Mammary epithelial cell (primary cell): ENCODE results near the gene ZNF248.

Source experiments
- CTCF ChIP-seq, 2 donors: IDR thresholded peaks in 1 of 2; conservative IDR thresholded peaks in 1 of 2; 2 replicates each; pipeline ENCODE4 v1.5.1; 2011 to 2012; ENCODE audit warnings: inconsistent platforms in 2 of 2, low read length in 2 of 2, mild to moderate bottlenecking in 2 of 2, control low read depth in 1 of 2, low read depth in 1 of 2; ENCODE audit not compliant: insufficient read depth in 1 of 2; ENCODE audit errors: extremely low read depth in 1 of 2
- EZH2 ChIP-seq: IDR thresholded peaks from 2 replicates; pipeline ENCODE4 v1.6.1; 2012; ENCODE audit warnings: low read length, inconsistent platforms, borderline replicate concordance

GRCh38 chr10:37865264-37865663 is 7.9 kb upstream of the ZNF248 start:
- TF ChIP-seq EZH2 (no peak), CTCF (conservative IDR thresholded peaks at IDR 0.05 in 1 of 2, IDR thresholded peaks at IDR 0.05 in 1 of 2; ENCODE audit: extremely low read depth in 1 of 2, insufficient read depth in 1 of 2, low read depth in 1 of 2, low read length in 2 of 2) (no peak)
